ENCODE data around the gene MYD88. TPM values are rescaled to one million over a fixed set of nuclear protein-coding genes. Genes with fewer than 3 reads are reported as not detected.

The MYD88 gene
- total RNA-seq, 1 experiment from 2014 or later: 21.2 TPM

DNA sequence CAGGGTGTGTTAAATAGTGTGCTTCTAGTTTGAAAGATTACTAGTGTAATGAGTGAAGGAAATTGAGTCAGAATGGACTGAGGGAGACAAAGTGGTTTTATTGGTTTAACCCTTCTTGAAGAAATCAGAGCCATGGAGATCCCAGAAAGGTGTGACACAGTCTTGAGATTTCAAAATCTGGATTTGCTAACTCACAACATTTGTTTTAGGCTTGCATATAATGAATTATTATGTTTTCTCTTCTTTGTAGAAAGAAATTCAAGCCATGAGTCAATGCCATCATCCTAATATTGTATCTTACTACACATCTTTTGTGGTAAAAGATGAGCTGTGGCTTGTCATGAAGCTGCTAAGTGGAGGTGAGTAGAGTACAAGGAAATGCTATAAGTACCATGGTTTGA lies 52.0 kb downstream of the MYD88 start:
- intact Hi-C loops (cut with micrococcal nuclease; ENCODE audit: unreplicated experiment): no loop called here
- POLR2A ChIA-PET: no interaction called here

More for the DNA sequence above, 52.0 kb downstream of the MYD88 start:
- H3K27ac Mint-ChIP-seq (ENCODE audit: unreplicated experiment): no peak overlapping the region
- peaks cover 14% of the 10 kb centered on the region for H3K36me3 Mint-ChIP-seq (ENCODE audit: insufficient read depth, unreplicated experiment)
- no peaks in the 10 kb centered on the region for H3K27me3 Mint-ChIP-seq (ENCODE audit: insufficient read depth, unreplicated experiment)
- no peaks in the 10 kb centered on the region; the same call in 1 of the 2 replicates for H3K36me3 ChIP-seq (ENCODE audit: control insufficient read depth, insufficient read depth, low read length)
- TF ChIP-seq, protein P1, sequence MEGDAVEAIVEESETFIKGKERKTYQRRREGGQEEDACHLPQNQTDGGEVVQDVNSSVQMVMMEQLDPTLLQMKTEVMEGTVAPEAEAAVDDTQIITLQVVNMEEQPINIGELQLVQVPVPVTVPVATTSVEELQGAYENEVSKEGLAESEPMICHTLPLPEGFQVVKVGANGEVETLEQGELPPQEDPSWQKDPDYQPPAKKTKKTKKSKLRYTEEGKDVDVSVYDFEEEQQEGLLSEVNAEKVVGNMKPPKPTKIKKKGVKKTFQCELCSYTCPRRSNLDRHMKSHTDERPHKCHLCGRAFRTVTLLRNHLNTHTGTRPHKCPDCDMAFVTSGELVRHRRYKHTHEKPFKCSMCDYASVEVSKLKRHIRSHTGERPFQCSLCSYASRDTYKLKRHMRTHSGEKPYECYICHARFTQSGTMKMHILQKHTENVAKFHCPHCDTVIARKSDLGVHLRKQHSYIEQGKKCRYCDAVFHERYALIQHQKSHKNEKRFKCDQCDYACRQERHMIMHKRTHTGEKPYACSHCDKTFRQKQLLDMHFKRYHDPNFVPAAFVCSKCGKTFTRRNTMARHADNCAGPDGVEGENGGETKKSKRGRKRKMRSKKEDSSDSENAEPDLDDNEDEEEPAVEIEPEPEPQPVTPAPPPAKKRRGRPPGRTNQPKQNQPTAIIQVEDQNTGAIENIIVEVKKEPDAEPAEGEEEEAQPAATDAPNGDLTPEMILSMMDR (IDR thresholded peaks at IDR 0.05; ENCODE audit: insufficient read depth in 1 of 2, low read depth in 1 of 2, low read length in 1 of 2, severe bottlenecking in 1 of 2, unreplicated experiment in 1 of 2): no peak
- no peaks in the 10 kb centered on the region for H3K9me3 Mint-ChIP-seq (ENCODE audit: unreplicated experiment)
- no TSS peak for BruUV-seq (replicated peaks)
- no peaks in the 10 kb centered on the region for H3K9me3 ChIP-seq
- no peaks in the 10 kb centered on the region for H3K4me1 Mint-ChIP-seq (ENCODE audit: low read depth, unreplicated experiment)
- CTCF ChIA-PET: no interaction called here
- H3K4me3 Mint-ChIP-seq (ENCODE audit: unreplicated experiment): no peak overlapping the region
- H3K4me3 ChIP-seq (ENCODE audit: low read depth, low read length): no peak overlapping the region
- no peaks in the 10 kb centered on the region for H3K4me1 ChIP-seq
- DNase-seq: no peak
- H3K27me3 ChIP-seq (replicated peaks; ENCODE audit: control insufficient read depth, insufficient read depth, low read length): no peaks in the 10 kb centered on the region

Other genes starting within 250 kb of the MYD88 start
- gene VILL, start 147.9 kb upstream of the MYD88 start, total RNA-seq (2022): 11.7 and 12.2 TPM in 2 replicates
- 7.9 and 9.7 TPM in 2 replicates for gene PLCD1, start 109.0 kb upstream of the MYD88 start, total RNA-seq (2022)
- gene DLEC1, start 99.5 kb upstream of the MYD88 start, total RNA-seq (2022): 0.11 and 0.35 TPM in 2 replicates
- gene ACAA1, start 1.5 kb upstream of the MYD88 start, total RNA-seq (2022): 127 and 139 TPM in 2 replicates
- gene OXSR1, start 26.9 kb downstream of the MYD88 start, total RNA-seq (2022): 39.2 and 39.3 TPM in 2 replicates
- 0.36 and 0.63 TPM in 2 replicates for gene SLC22A13, start 127.2 kb downstream of the MYD88 start, total RNA-seq (2022)
- gene SLC22A14, start 143.6 kb downstream of the MYD88 start, total RNA-seq (2022): 0.14 and 0.23 TPM in 2 replicates
- gene XYLB, start 208.1 kb downstream of the MYD88 start, total RNA-seq (2022): 18.2 and 20.1 TPM in 2 replicates

Measured in Caco-2 (cell line).